ENCODE data around the gene DNAH11. TPM values are rescaled to one million over a fixed set of nuclear protein-coding genes. Genes with fewer than 3 reads are reported as not detected.

DNAH11 gene
- total and polyA plus RNA-seq, 4 donors, result 0.05 to 0.50 (median 0.11) TPM

GRCh38 chr7:21914671-21915070 lies 371.8 kb downstream of the DNAH11 start:
- no peak overlapping the region for H3K9ac ChIP-seq (ENCODE audit: low read depth in 1 of 2, low read length in 2 of 2)
- 97% methylated on average over 5 of the region's 5 CpGs for WGBS
- H3K4me3 ChIP-seq (ENCODE audit: low read depth in 1 of 3, low read length in 3 of 3), result no peak overlapping the region
- H3K9me3 ChIP-seq (ENCODE audit: control insufficient read depth in 4 of 4, low read length in 3 of 4), result no peaks in the 10 kb centered on the region
- no peak for DNase-seq (ENCODE audit: low spot score)
- TF ChIP-seq MAX (IDR thresholded peaks at IDR 0.05), result no peak
- H3K27ac ChIP-seq (ENCODE audit: low read depth in 1 of 2, low read length in 2 of 2), result no peak overlapping the region
- H3K4me1 ChIP-seq (ENCODE audit: control insufficient read depth in 4 of 4, insufficient read depth in 4 of 4, low read length in 3 of 4), result no peaks in the 10 kb centered on the region
- no peaks in the 10 kb centered on the region for H3K27me3 ChIP-seq (ENCODE audit: control insufficient read depth in 4 of 4, insufficient read depth in 4 of 4, low read length in 3 of 4)
- peaks cover 0 to 11% (median 3%) of the 10 kb centered on the region in 4 donors for H3K36me3 ChIP-seq (ENCODE audit: control insufficient read depth in 4 of 4, insufficient read depth in 3 of 4, low read depth in 1 of 4, low read length in 3 of 4)

- Histone ChIP-seq H3K36me3 (ENCODE audit: control insufficient read depth in 4 of 4, insufficient read depth in 3 of 4, low read depth in 1 of 4, low read length in 3 of 4) (peaks cover 0 to 11% (median 3%) of the 10 kb centered on the region in 4 donors), H3K4me1 (ENCODE audit: control insufficient read depth in 4 of 4, insufficient read depth in 4 of 4, low read length in 3 of 4) (no peaks in the 10 kb centered on the region), H3K27ac (ENCODE audit: low read depth in 1 of 2, low read length in 2 of 2) (no peak overlapping the region), H3K27me3 (ENCODE audit: control insufficient read depth in 4 of 4, insufficient read depth in 4 of 4, low read length in 3 of 4) (no peaks in the 10 kb centered on the region), H3K4me3 (ENCODE audit: low read depth in 1 of 3, low read length in 3 of 3) (no peak overlapping the region), H3K9ac (ENCODE audit: low read depth in 1 of 2, low read length in 2 of 2) (no peak overlapping the region), H3K9me3 (ENCODE audit: control insufficient read depth in 4 of 4, low read length in 3 of 4) (no peaks in the 10 kb centered on the region)
- WGBS, result 97% methylated on average over 3 of the region's 3 CpGs
- TF ChIP-seq HNF4G (IDR thresholded peaks at IDR 0.05), result no peak
- TF ChIP-seq EGR1 (IDR thresholded peaks at IDR 0.05; ENCODE audit: low read depth in 2 of 2), result no peak
- TF ChIP-seq SP1 (IDR thresholded peaks at IDR 0.05), result no peak
- no peak for TF ChIP-seq RXRA (IDR thresholded peaks at IDR 0.05)
- no peak for DNase-seq (ENCODE audit: low spot score)
Observed at GRCh38 chr7:21915140-21915539, 372.3 kb downstream of the DNAH11 start.

GRCh38 chr7:21916176-21916575 lies 373.3 kb downstream of the DNAH11 start:
- peaks cover 0 to 11% (median 3%) of the 10 kb centered on the region in 4 donors for H3K36me3 ChIP-seq (ENCODE audit: control insufficient read depth in 4 of 4, insufficient read depth in 3 of 4, low read depth in 1 of 4, low read length in 3 of 4)
- no peaks in the 10 kb centered on the region for H3K9me3 ChIP-seq (ENCODE audit: control insufficient read depth in 4 of 4, low read length in 3 of 4)
- WGBS, result 96% methylated on average over 7 of the region's 7 CpGs
- no peak overlapping the region for H3K27ac ChIP-seq (ENCODE audit: low read depth in 1 of 2, low read length in 2 of 2)
- TF ChIP-seq ATF3 (IDR thresholded peaks at IDR 0.05), result no peak
- no peak for TF ChIP-seq FOXA1 (IDR thresholded peaks at IDR 0.05)
- DNase-seq (ENCODE audit: low spot score), result no peak
- H3K27me3 ChIP-seq (ENCODE audit: control insufficient read depth in 4 of 4, insufficient read depth in 4 of 4, low read length in 3 of 4), result no peaks in the 10 kb centered on the region
- H3K9ac ChIP-seq (ENCODE audit: low read depth in 1 of 2, low read length in 2 of 2), result no peak overlapping the region
- H3K4me3 ChIP-seq (ENCODE audit: low read depth in 1 of 3, low read length in 3 of 3), result no peak overlapping the region
- no peaks in the 10 kb centered on the region for H3K4me1 ChIP-seq (ENCODE audit: control insufficient read depth in 4 of 4, insufficient read depth in 4 of 4, low read length in 3 of 4)

- Histone ChIP-seq H3K4me1 (ENCODE audit: control insufficient read depth in 4 of 4, insufficient read depth in 4 of 4, low read length in 3 of 4) (no peaks in the 10 kb centered on the region), H3K36me3 (ENCODE audit: control insufficient read depth in 4 of 4, insufficient read depth in 3 of 4, low read depth in 1 of 4, low read length in 3 of 4) (peaks cover 0 to 11% (median 3%) of the 10 kb centered on the region in 4 donors), H3K9me3 (ENCODE audit: control insufficient read depth in 4 of 4, low read length in 3 of 4) (no peaks in the 10 kb centered on the region), H3K27ac (ENCODE audit: low read depth in 1 of 2, low read length in 2 of 2) (no peak overlapping the region), H3K27me3 (ENCODE audit: control insufficient read depth in 4 of 4, insufficient read depth in 4 of 4, low read length in 3 of 4) (no peaks in the 10 kb centered on the region), H3K9ac (ENCODE audit: low read depth in 1 of 2, low read length in 2 of 2) (no peak overlapping the region), H3K4me3 (ENCODE audit: low read depth in 1 of 3, low read length in 3 of 3) (no peak overlapping the region)
- no peak for DNase-seq (ENCODE audit: low spot score)
- WGBS, result 85% methylated on average over 5 of the region's 5 CpGs
- no peak for TF ChIP-seq EGR1 (IDR thresholded peaks at IDR 0.05; ENCODE audit: low read depth in 2 of 2)
- no peak for TF ChIP-seq SP1 (IDR thresholded peaks at IDR 0.05)
- TF ChIP-seq ATF3 (IDR thresholded peaks at IDR 0.05), result no peak
- no peak for TF ChIP-seq ZBTB33 (IDR thresholded peaks at IDR 0.05)
Observed at GRCh38 chr7:21916629-21917028, 373.8 kb downstream of the DNAH11 start.

Data from liver (tissue), 9 donors.